HepG2 (cell line): ENCODE results near the gene GTF2H4. TPM values are rescaled to one million over a fixed set of nuclear protein-coding genes. Genes with fewer than 3 reads are reported as not detected.

Source experiments
- CENPT ChIP-seq: sonication (generic); formaldehyde crosslinking; IDR thresholded peaks from 2 replicates; pipeline ENCODE4 v1.8.0; 2022; ENCODE audit warnings: low read depth, mild to moderate bottlenecking, moderate library complexity, missing genetic modification reagents
- ELF4 ChIP-seq: sonication (generic); formaldehyde crosslinking; IDR thresholded peaks from 2 replicates; pipeline ENCODE4 v1.5.0; 2020; ENCODE audit warnings: missing genetic modification reagents, mild to moderate bottlenecking, moderate library complexity, borderline replicate concordance
- HNF4A ChIP-seq: sonication (generic); formaldehyde crosslinking; IDR thresholded peaks from 2 replicates; pipeline ENCODE4 v1.4.0; 2020; ENCODE audit warnings: missing genetic modification reagents
- HOXA7 ChIP-seq: sonication (generic); formaldehyde crosslinking; IDR thresholded peaks from 2 replicates; pipeline ENCODE4 v1.8.1; 2022; ENCODE audit warnings: mild to moderate bottlenecking, missing genetic modification reagents, moderate library complexity
- IRF1 ChIP-seq: sonication (generic); formaldehyde crosslinking; IDR thresholded peaks from 2 replicates; pipeline ENCODE4 v1.4.0; 2020; ENCODE audit warnings: low read depth, mild to moderate bottlenecking, missing genetic modification reagents
- KIAA2018 ChIP-seq: sonication (generic); formaldehyde crosslinking; IDR thresholded peaks from 2 replicates; pipeline ENCODE4 v1.5.0; 2020; ENCODE audit warnings: mild to moderate bottlenecking, missing genetic modification reagents, borderline replicate concordance
- SP4 ChIP-seq: sonication (generic); formaldehyde crosslinking; IDR thresholded peaks from 2 replicates; pipeline ENCODE4 v1.8.1; 2023; ENCODE audit warnings: mild to moderate bottlenecking, missing genetic modification reagents
- SRY ChIP-seq: sonication (generic); formaldehyde crosslinking; IDR thresholded peaks from 2 replicates; pipeline ENCODE4 v1.8.0; 2022; ENCODE audit warnings: mild to moderate bottlenecking, missing genetic modification reagents
- ZNF101 ChIP-seq: sonication (generic); formaldehyde crosslinking; IDR thresholded peaks from 2 replicates; pipeline ENCODE4 v1.4.0; 2020; ENCODE audit warnings: mild to moderate bottlenecking, low read depth, missing genetic modification reagents, borderline replicate concordance
- ZNF543 ChIP-seq: sonication (generic); formaldehyde crosslinking; IDR thresholded peaks from 2 replicates; pipeline ENCODE4 v1.4.0; 2020; ENCODE audit warnings: mild to moderate bottlenecking, missing genetic modification reagents
- ZNF614 ChIP-seq: IDR thresholded peaks from 2 replicates; pipeline ENCODE4 v1.6.1; 2018; ENCODE audit warnings: missing biosample characterization, missing genetic modification reagents, inconsistent platforms, borderline replicate concordance
- ZNF761 ChIP-seq: sonication (generic); formaldehyde crosslinking; conservative IDR thresholded peaks from 2 replicates; pipeline ENCODE4 v1.4.0; 2020; ENCODE audit warnings: mild to moderate bottlenecking, missing genetic modification reagents
- polyA plus RNA-seq, 8 experiments: library from polyadenylated mRNA; depleted of rRNA in 3 of 8; stranded (reverse) in 7 of 8; unstranded in 1 of 8; fragments of >200 nt; fragmentation: Illumina TruSeq in 4 of 8; extraction: Trizol in 4 of 8; gene quantifications; 2 replicates each; pipeline versions ENCODE4 v1.2.1 to v1.2.3, GENCODE V29; 2011 to 2016; ENCODE audit warnings: low read depth in 4 of 8, missing spikeins in 1 of 8, mixed read lengths in 1 of 8; ENCODE audit not compliant: insufficient read depth in 1 of 8
- total RNA-seq, 5 experiments: library from RNA; depleted of rRNA; stranded (reverse); fragments of >200 nt; fragmentation: Illumina TruSeq; extraction: Trizol; gene quantifications; 2 replicates each; pipeline ENCODE4 v1.2.3, GENCODE V29; 2016; ENCODE audit warnings: low read depth in 1 of 5
- TF ChIP-seq, protein P1 (sequence below): sonication (generic); formaldehyde crosslinking; IDR thresholded peaks from 2 replicates; pipeline ENCODE4 v1.5.1; 2020; ENCODE audit warnings: mild to moderate bottlenecking, missing genetic modification reagents, borderline replicate concordance
- TF ChIP-seq, protein P2 (sequence below), 2 experiments: sonication (generic) in 1 of 2; formaldehyde crosslinking in 1 of 2; IDR thresholded peaks; 2 replicates each; pipeline versions ENCODE4 v1.4.0 to v1.6.1; 2018 to 2020; ENCODE audit warnings: missing genetic modification reagents in 2 of 2, borderline replicate concordance in 1 of 2, low read depth in 1 of 2, mild to moderate bottlenecking in 1 of 2, missing biosample characterization in 1 of 2

Gene GTF2H4
- total and polyA plus RNA-seq, 2 of the 13 experiments (the other 11 are each of a cell fraction or from before 2014, with no cell fraction given): 15.9 to 49.3 TPM

- TF ChIP-seq KIAA2018 (no peak), SP4 (CRISPR knock-in tag) (peak; percentile 69; the same call in 1 of the 2 replicates), ZNF761 (CRISPR knock-in tag) (no peak; the same call in 1 of the 2 replicates), SRY (CRISPR knock-in tag) (no peak), ELF4 (CRISPR knock-in tag) (no peak; the same call in 1 of the 2 replicates), ZNF614 (CRISPR knock-in tag) (0 out of 2 replicates have a peak, but pooled peaks have one; percentile 36), ZNF543 (no peak), IRF1 (CRISPR knock-in tag) (peak; percentile 98), HOXA7 (CRISPR knock-in tag) (no peak), HNF4A (CRISPR knock-in tag) (peak; percentile 30; the same call in 1 of the 2 replicates), ZNF101 (CRISPR knock-in tag) (no peak), CENPT (CRISPR knock-in tag) (no peak)
- TF ChIP-seq, protein P1, sequence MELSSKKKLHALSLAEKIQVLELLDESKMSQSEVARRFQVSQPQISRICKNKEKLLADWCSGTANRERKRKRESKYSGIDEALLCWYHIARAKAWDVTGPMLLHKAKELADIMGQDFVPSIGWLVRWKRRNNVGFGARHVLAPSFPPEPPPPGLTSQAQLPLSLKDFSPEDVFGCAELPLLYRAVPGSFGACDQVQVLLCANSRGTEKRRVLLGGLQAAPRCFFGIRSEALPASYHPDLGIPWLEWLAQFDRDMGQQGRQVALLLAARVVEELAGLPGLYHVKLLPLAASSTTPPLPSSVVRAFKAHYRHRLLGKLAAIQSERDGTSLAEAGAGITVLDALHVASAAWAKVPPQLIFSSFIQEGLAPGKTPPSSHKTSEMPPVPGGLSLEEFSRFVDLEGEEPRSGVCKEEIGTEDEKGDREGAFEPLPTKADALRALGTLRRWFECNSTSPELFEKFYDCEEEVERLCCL: no peak
- TF ChIP-seq, protein P2, sequence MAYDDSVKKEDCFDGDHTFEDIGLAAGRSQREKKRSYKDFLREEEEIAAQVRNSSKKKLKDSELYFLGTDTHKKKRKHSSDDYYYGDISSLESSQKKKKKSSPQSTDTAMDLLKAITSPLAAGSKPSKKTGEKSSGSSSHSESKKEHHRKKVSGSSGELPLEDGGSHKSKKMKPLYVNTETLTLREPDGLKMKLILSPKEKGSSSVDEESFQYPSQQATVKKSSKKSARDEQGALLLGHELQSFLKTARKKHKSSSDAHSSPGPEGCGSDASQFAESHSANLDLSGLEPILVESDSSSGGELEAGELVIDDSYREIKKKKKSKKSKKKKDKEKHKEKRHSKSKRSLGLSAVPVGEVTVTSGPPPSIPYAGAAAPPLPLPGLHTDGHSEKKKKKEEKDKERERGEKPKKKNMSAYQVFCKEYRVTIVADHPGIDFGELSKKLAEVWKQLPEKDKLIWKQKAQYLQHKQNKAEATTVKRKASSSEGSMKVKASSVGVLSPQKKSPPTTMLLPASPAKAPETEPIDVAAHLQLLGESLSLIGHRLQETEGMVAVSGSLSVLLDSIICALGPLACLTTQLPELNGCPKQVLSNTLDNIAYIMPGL (CRISPR knock-in tag; IDR thresholded peaks at IDR 0.05; ENCODE audit: borderline replicate concordance in 1 of 2, low read depth in 1 of 2): peak; percentile 94 to 95
Measured at GRCh38 chr6:30877419-30878262, 30.4 kb upstream of the GTF2H4 start (continued).
